ENCODE measurements around the gene SUSD4. TPM values are rescaled to one million over a fixed set of nuclear protein-coding genes. Genes with fewer than 3 reads are reported as not detected.

The SUSD4 gene
- total RNA-seq, 1 donor from 2014 or later, result not detected

- H3K4me1 Mint-ChIP-seq (ENCODE audit: unreplicated experiment), result no peaks in the 10 kb centered on the region
- no peak for TF ChIP-seq CTCF (IDR thresholded peaks at IDR 0.05)
- H3K27ac Mint-ChIP-seq (ENCODE audit: unreplicated experiment), result no peak overlapping the region
- no peaks in the 10 kb centered on the region for H3K9me3 Mint-ChIP-seq (ENCODE audit: unreplicated experiment)
- no peaks in the 10 kb centered on the region for H3K36me3 Mint-ChIP-seq (ENCODE audit: unreplicated experiment)
- DNase-seq (ENCODE audit: extremely low spot score, unreplicated experiment), result no peak
- no peak overlapping the region for H3K4me3 Mint-ChIP-seq (ENCODE audit: unreplicated experiment)
- no peaks in the 10 kb centered on the region for H3K27me3 Mint-ChIP-seq (ENCODE audit: unreplicated experiment)
Observed at GRCh38 chr1:223197923-223198627, 165.9 kb downstream of the SUSD4 start.

DNA sequence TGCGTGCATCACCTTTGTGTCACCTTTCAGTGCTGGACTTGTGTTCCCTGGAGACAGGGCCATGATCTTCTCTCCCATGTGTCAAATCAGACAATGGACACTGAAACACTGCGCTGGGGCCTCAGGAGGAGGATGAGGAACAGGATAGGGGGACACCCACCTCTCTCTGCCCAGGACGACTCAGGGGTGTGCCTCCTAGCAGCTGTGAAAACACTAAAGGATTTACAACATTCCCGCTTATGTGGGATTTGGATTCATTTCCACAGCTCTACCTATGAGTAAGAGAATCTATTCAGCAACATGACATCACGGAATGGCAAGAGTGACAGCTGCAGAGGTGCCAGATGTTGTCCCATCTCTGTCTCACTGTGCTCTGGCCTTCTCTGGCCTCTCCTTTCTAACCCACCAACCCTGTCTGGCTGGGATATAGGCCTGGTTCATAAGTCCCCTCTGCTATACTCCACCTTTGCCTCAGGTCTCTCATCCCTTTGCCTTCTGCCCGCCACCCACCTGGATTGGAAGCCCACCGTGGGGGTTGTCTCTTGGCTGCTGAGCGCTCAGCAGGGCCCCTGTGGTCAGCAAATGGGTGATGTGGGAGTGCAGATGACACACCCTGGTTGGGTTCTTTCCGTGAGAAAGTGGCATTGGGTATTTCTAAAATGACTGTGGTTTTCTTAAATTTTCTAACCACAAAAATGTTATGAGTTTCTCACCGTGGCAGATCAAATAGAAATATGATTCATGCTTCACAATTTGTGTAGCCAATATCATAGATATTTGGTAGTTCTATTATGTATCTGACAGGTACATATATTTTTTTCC is 173.9 kb downstream of the SUSD4 start:
- Mint-ChIP-seq H3K4me3 (ENCODE audit: unreplicated experiment) (no peak overlapping the region), H3K27ac (ENCODE audit: unreplicated experiment) (no peak overlapping the region), H3K36me3 (ENCODE audit: unreplicated experiment) (no peaks in the 10 kb centered on the region), H3K4me1 (ENCODE audit: unreplicated experiment) (no peaks in the 10 kb centered on the region), H3K27me3 (ENCODE audit: unreplicated experiment) (peaks cover 12% of the 10 kb centered on the region), H3K9me3 (ENCODE audit: unreplicated experiment) (no peaks in the 10 kb centered on the region)
- no peak for TF ChIP-seq CTCF (IDR thresholded peaks at IDR 0.05)
- no peak for DNase-seq (ENCODE audit: extremely low spot score, unreplicated experiment)

DNA sequence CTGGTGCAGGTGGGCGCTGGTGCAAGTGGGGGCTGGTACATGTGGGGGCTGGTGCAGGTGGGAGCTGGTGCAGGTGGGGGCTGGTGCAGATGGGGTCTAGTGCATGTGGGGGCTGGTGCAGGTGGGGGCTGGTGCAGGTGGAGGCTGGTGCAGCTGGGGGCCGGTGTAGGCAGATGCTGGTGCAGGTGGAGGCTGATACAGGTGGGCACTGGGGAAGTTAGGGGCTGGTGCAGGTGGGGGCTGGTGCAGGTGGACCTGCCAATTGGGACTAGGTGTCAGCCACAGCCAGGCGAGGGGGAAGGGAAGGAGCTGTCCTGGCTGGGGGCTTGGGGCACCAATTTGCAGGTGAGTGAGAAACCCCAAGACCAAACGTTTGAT is 174.5 kb downstream of the SUSD4 start:
- no peak for TF ChIP-seq CTCF (IDR thresholded peaks at IDR 0.05)
- Mint-ChIP-seq H3K4me3 (ENCODE audit: unreplicated experiment) (no peak overlapping the region), H3K9me3 (ENCODE audit: unreplicated experiment) (no peaks in the 10 kb centered on the region), H3K27me3 (ENCODE audit: unreplicated experiment) (peaks cover 15% of the 10 kb centered on the region), H3K4me1 (ENCODE audit: unreplicated experiment) (no peaks in the 10 kb centered on the region), H3K27ac (ENCODE audit: unreplicated experiment) (no peak overlapping the region), H3K36me3 (ENCODE audit: unreplicated experiment) (no peaks in the 10 kb centered on the region)
- no peak for DNase-seq (ENCODE audit: extremely low spot score, unreplicated experiment)

DNA sequence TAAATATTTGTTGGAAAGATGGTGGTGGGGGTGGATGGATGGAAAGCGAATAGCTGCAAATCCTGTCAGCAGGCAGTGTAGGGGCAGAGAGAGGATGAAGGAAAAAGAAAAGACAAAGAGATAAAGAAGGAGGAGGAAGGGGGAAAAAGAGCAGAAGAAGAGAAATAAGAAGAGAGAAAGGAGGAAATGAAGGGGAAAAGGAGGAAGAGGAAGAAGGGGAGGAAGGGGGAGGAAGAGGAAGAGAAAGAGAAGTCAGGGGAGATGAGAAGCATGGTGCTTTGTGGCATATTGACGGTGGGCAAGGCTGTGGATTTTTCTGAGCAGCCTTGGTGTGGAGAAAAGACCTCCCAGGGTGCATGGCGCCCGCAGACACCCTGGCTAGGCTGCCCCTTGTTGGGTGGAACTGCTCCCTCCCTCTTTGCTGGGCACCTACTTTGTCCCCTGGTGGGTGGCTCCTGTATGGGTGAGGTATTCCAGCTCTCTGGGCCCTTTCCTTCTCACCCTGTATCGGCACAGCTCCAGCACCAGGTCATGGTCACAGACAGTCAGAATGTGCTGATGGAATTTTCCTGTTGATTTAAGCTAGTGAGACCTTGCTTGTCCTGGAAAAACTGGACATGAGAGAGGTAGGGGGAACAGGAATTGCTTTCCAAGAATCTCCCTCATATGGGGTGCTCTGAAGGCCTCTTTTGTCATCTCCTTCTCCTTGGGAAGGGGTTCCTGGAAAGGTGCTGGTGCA is 175.2 kb downstream of the SUSD4 start:
- Mint-ChIP-seq H3K36me3 (ENCODE audit: unreplicated experiment) (no peaks in the 10 kb centered on the region), H3K9me3 (ENCODE audit: unreplicated experiment) (no peaks in the 10 kb centered on the region), H3K4me1 (ENCODE audit: unreplicated experiment) (no peaks in the 10 kb centered on the region), H3K27ac (ENCODE audit: unreplicated experiment) (no peak overlapping the region), H3K4me3 (ENCODE audit: unreplicated experiment) (no peak overlapping the region), H3K27me3 (ENCODE audit: unreplicated experiment) (peaks cover 15% of the 10 kb centered on the region)
- no peak for TF ChIP-seq CTCF (IDR thresholded peaks at IDR 0.05)
- DNase-seq (ENCODE audit: extremely low spot score, unreplicated experiment), result no peak

DNA sequence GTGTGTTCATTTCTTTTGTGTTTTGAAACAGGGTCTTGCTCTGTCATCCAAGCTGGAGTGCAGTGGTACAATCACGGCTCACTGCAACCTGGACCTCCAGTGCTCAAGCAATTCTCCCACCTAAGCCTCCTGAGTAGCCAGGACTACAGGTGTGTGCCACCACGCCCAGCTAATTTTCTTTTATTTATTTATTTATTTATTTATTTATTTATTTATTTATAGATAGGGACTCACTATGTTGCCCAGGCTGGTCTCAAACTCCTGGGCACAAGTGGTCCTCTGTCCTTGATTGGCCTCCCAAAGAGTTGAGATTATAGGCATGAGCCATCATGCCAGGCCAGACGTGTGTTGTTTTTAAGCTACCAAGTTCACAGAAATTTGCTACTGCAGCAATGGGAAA is 177.2 kb downstream of the SUSD4 start:
- H3K27ac Mint-ChIP-seq (ENCODE audit: unreplicated experiment), result no peak overlapping the region
- no peaks in the 10 kb centered on the region for H3K9me3 Mint-ChIP-seq (ENCODE audit: unreplicated experiment)
- no peak for DNase-seq (ENCODE audit: extremely low spot score, unreplicated experiment)
- H3K36me3 Mint-ChIP-seq (ENCODE audit: unreplicated experiment), result no peaks in the 10 kb centered on the region
- peaks cover 15% of the 10 kb centered on the region for H3K27me3 Mint-ChIP-seq (ENCODE audit: unreplicated experiment)
- H3K4me3 Mint-ChIP-seq (ENCODE audit: unreplicated experiment), result no peak overlapping the region
- no peak for TF ChIP-seq CTCF (IDR thresholded peaks at IDR 0.05)
- no peaks in the 10 kb centered on the region for H3K4me1 Mint-ChIP-seq (ENCODE audit: unreplicated experiment)

All from osteocyte (in vitro differentiated cells).